ENCODE measurements around the gene FAM177A1.

DNA sequence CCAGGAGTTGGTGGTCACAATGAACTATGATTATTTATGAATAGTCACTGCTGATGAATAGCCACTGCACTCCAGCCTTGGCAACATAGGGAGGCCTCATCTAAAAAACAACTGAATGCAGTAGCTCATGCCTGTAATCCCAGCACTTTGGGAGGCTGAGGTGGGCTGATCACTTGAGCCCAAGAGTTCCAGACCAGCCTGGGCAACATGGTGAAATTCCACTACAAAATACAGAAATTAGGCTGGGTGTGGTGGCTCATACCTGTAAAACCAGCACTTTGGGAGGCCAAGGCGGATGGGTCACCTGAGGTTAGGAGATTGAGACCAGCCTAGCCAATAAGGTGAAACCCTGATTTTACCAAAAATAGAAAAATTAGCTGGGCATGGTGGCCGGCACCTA, 13.5 kb upstream of the FAM177A1 start:
- TF ChIP-seq, protein P1, sequence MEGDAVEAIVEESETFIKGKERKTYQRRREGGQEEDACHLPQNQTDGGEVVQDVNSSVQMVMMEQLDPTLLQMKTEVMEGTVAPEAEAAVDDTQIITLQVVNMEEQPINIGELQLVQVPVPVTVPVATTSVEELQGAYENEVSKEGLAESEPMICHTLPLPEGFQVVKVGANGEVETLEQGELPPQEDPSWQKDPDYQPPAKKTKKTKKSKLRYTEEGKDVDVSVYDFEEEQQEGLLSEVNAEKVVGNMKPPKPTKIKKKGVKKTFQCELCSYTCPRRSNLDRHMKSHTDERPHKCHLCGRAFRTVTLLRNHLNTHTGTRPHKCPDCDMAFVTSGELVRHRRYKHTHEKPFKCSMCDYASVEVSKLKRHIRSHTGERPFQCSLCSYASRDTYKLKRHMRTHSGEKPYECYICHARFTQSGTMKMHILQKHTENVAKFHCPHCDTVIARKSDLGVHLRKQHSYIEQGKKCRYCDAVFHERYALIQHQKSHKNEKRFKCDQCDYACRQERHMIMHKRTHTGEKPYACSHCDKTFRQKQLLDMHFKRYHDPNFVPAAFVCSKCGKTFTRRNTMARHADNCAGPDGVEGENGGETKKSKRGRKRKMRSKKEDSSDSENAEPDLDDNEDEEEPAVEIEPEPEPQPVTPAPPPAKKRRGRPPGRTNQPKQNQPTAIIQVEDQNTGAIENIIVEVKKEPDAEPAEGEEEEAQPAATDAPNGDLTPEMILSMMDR (IDR thresholded peaks at IDR 0.05), result no peak
- no peak for TF ChIP-seq EZH2phosphoT487 (IDR thresholded peaks at IDR 0.05)
